HepG2 (cell line): ENCODE results near the gene LSM11. TPM values are rescaled to one million over a fixed set of nuclear protein-coding genes. Genes with fewer than 3 reads are reported as not detected.
"Not testable (repeated sequence)": the region's sequence is repeated elsewhere in the genome, so short reads cannot be mapped to it uniquely, and the experiment has no call there.

ENCODE experiments used
- ATAC-seq: fragments of 200-7000 bp; cut with Tn5 transposase; 3 replicates; pipeline ENCODE4 v1.9.1; 2020; ENCODE audit warnings: mild to moderate bottlenecking, moderate library complexity
- BruUV-seq: library from RNA; stranded (reverse); fragments of 400-500 nt; replicated peaks from 2 replicates; lab custom pipeline; 2021; lab: Mats Ljungman, UMichigan
- CTCF ChIA-PET: fragments of 300-600 bp; formaldehyde crosslinking; extraction: SDS; loops from one replicate; lab custom pipeline; 2021; ENCODE audit warnings: low total read pairs, inconsistent platforms, low intra/inter-chr PET ratio; lab: Yijun Ruan, JAX
- POLR2A ChIA-PET: fragments of 350-600 bp; sonication (Branson Sonifier 250); formaldehyde crosslinking; loops from one replicate; lab custom pipeline; 2020; ENCODE audit warnings: antibody characterized with exemption, inconsistent platforms; lab: Yijun Ruan, JAX
- DNase-seq: peaks from one replicate; pipeline ENCODE4 v3.0.0-alpha.2; 2015; ENCODE audit warnings: low spot score
- FAIRE-seq: peaks from 3 replicates; lab custom pipeline; 2011; peaks lifted over from hg19 to GRCh38; lab: Jason Lieb, UNC
- H2AFZ ChIP-seq: one replicate; pipeline ENCODE4 v1.6.1; 2011; ENCODE audit warnings: low read length, inconsistent platforms
- H3K27ac ChIP-seq: fragments of 300-600 bp; 3 replicates; pipeline ENCODE4 v1.8.0; 2011; ENCODE audit warnings: mixed run types, mild to moderate bottlenecking, mixed read lengths, low read length, inconsistent platforms; ENCODE audit not compliant: insufficient read depth; ENCODE audit errors: extremely low read length
- H3K27me3 ChIP-seq, 2 experiments: fragments of 200-600 bp in 1 of 2; 2 replicates in 1 of 2; 3 replicates in 1 of 2; pipeline versions ENCODE4 v1.6.0 to v1.8.0; 2011; ENCODE audit warnings: low read length in 2 of 2, mild to moderate bottlenecking in 2 of 2, moderate library complexity in 2 of 2, inconsistent platforms in 1 of 2; ENCODE audit not compliant: insufficient read depth in 2 of 2, control insufficient read depth in 1 of 2
- H3K36me3 ChIP-seq, 2 experiments: fragments of 200-600 bp in 1 of 2; replicated peaks in 1 of 2; 2 replicates in 1 of 2; 3 replicates in 1 of 2; pipeline versions ENCODE4 v1.5.1 to v1.8.0; 2011; ENCODE audit warnings: low read length in 2 of 2, inconsistent platforms in 1 of 2; ENCODE audit not compliant: insufficient read depth in 2 of 2, control insufficient read depth in 1 of 2
- H3K4me1 ChIP-seq: 2 replicates; pipeline ENCODE4 v1.5.1; 2012; ENCODE audit warnings: low read length, inconsistent platforms; ENCODE audit not compliant: insufficient read depth
- H3K4me2 ChIP-seq: 2 replicates; pipeline ENCODE4 v1.6.0; 2011; ENCODE audit warnings: low read depth, low read length, inconsistent platforms
- H3K4me3 ChIP-seq, 3 experiments: fragments of 200-600 bp in 1 of 3; sonication (generic), shearing (Covaris generic) in 1 of 3; replicated peaks in 1 of 3; 2 replicates each; pipeline ENCODE4 v1.5.1; 2011 to 2016; ENCODE audit warnings: low read length in 3 of 3, inconsistent platforms in 2 of 3, low read depth in 2 of 3, mild to moderate bottlenecking in 2 of 3, control low read depth in 1 of 3, mixed read lengths in 1 of 3; ENCODE audit not compliant: insufficient read depth in 1 of 3
- H3K79me2 ChIP-seq: one replicate; pipeline ENCODE4 v1.6.1; 2011; ENCODE audit warnings: low read length, inconsistent platforms; ENCODE audit not compliant: insufficient read depth
- H3K9ac ChIP-seq: 2 replicates; pipeline ENCODE4 v1.6.0; 2011; ENCODE audit warnings: mild to moderate bottlenecking, low read depth, low read length, inconsistent platforms; ENCODE audit not compliant: insufficient read depth
- H3K9me3 ChIP-seq: 2 replicates; pipeline ENCODE4 v1.5.1; 2012; ENCODE audit warnings: mild to moderate bottlenecking, low read length
- H4K20me1 ChIP-seq: 2 replicates; pipeline ENCODE4 v1.6.0; 2011; ENCODE audit warnings: inconsistent platforms, mild to moderate bottlenecking, low read length, moderate library complexity; ENCODE audit not compliant: insufficient read depth
- WGBS: methylation state at CpG from one replicate; pipeline ENCODE4 v1.1.6; 2017; ENCODE audit warnings: low lambda C conversion rate; 5-methylcytosine and 5-hydroxymethylcytosine counted together
- in situ Hi-C: cut with HindIII; loops from 2 replicates; pipeline ENCODE4 v1.10.0; 2017; ENCODE audit warnings: low pct_unique_long_range_greater_than_20kb; ENCODE audit not compliant: extremely low pct_ligation_motif_present
- intact Hi-C: fragments of 100-400 bp; cut with micrococcal nuclease; formaldehyde crosslinking; loops from one replicate; pipeline ENCODE4 v1.10.0; 2022; ENCODE audit not compliant: unreplicated experiment
- polyA plus RNA-seq, 8 experiments: library from polyadenylated mRNA; depleted of rRNA in 3 of 8; stranded (reverse) in 7 of 8; unstranded in 1 of 8; fragments of >200 nt; fragmentation: Illumina TruSeq in 4 of 8; extraction: Trizol in 4 of 8; gene quantifications; 2 replicates each; pipeline versions ENCODE4 v1.2.1 to v1.2.3, GENCODE V29; 2011 to 2016; ENCODE audit warnings: low read depth in 4 of 8, missing spikeins in 1 of 8, mixed read lengths in 1 of 8; ENCODE audit not compliant: insufficient read depth in 1 of 8
- total RNA-seq, 5 experiments: library from RNA; depleted of rRNA; stranded (reverse); fragments of >200 nt; fragmentation: Illumina TruSeq; extraction: Trizol; gene quantifications; 2 replicates each; pipeline ENCODE4 v1.2.3, GENCODE V29; 2016; ENCODE audit warnings: low read depth in 1 of 5

Gene LSM11
- total and polyA plus RNA-seq, 2 of the 13 experiments (the other 11 are each of a cell fraction or from before 2014, with no cell fraction given) = 4.5 to 7.2 TPM

DNA sequence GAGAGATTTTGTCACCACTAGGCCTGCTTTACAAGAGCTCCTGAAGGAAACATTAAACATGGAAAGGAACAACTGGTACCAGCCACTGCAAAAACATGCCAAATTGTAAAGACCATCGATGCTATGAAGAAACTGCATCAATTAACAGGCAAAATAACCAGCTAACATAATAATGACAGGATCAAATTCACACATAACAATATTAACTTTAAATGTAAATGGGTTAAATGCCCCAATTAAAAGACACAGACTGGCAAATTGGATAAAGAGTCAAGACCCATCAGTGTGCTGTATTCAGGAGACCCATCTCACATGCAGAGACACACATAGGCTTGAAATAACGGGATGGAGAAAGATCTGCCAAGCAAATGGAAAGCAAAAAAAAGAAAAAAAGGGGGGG lies 20.6 kb upstream of the LSM11 start:
- H3K4me2 ChIP-seq, in situ Hi-C loops, H3K4me1 ChIP-seq, H3K9ac ChIP-seq, H3K79me2 ChIP-seq, H2AFZ ChIP-seq, CTCF ChIA-PET, H3K9me3 ChIP-seq, POLR2A ChIA-PET, intact Hi-C loops, H3K4me3 ChIP-seq, H3K27ac ChIP-seq, DNase-seq, H3K36me3 ChIP-seq, FAIRE-seq, ATAC-seq, H3K27me3 ChIP-seq, H4K20me1 ChIP-seq, BruUV-seq: not testable (repeated sequence)
- WGBS = 33% methylated on average over 2 of the region's 2 CpGs

- H3K4me1 ChIP-seq, H3K27me3 ChIP-seq, DNase-seq, H3K9me3 ChIP-seq, H3K36me3 ChIP-seq, H3K4me2 ChIP-seq, BruUV-seq, H3K27ac ChIP-seq, H3K4me3 ChIP-seq, POLR2A ChIA-PET, H4K20me1 ChIP-seq, H3K9ac ChIP-seq, intact Hi-C loops, CTCF ChIA-PET, H3K79me2 ChIP-seq, ATAC-seq, FAIRE-seq, H2AFZ ChIP-seq: not testable (repeated sequence)
- 88% methylated on average over 2 of the region's 2 CpGs for WGBS
- in situ Hi-C loops = loop anchor here (25.0 kb wide), 1 partner anchor 389 kb away; a partner anchor contains a TSS
These were observed 16.9 kb upstream of the LSM11 start for GRCh38 chr5:157726607-157727006.

GRCh38 chr5:157727858-157728257 lies 15.7 kb upstream of the LSM11 start:
- H3K79me2 ChIP-seq, DNase-seq, ATAC-seq, H3K36me3 ChIP-seq, H3K9ac ChIP-seq, H2AFZ ChIP-seq, H3K9me3 ChIP-seq, H3K27ac ChIP-seq, intact Hi-C loops, FAIRE-seq, BruUV-seq, H4K20me1 ChIP-seq, H3K4me3 ChIP-seq, H3K4me2 ChIP-seq, CTCF ChIA-PET, POLR2A ChIA-PET, H3K27me3 ChIP-seq, H3K4me1 ChIP-seq: not testable (repeated sequence)
- in situ Hi-C loops = loop anchor here (25.0 kb wide), 1 partner anchor 391 kb away; a partner anchor contains a TSS
- WGBS = 87% methylated on average over 1 of the region's 1 CpG
